ENCODE results near the gene FREM3. TPM values are rescaled to one million over a fixed set of nuclear protein-coding genes. Genes with fewer than 3 reads are reported as not detected.

The FREM3 gene
- total and polyA plus RNA-seq, 2 of the 8 experiments (the other 6 are each of a cell fraction or from before 2014, with no cell fraction given), result 0.03 to 0.11 TPM

GRCh38 chr4:143668930-143669552 lies 31.4 kb downstream of the FREM3 start:
- FAIRE-seq, result no peak
- 96% methylated on average over 9 of the region's 9 CpGs; no CpG with 5 or more reads in 1 of the 2 experiments for WGBS, 2 experiments (ENCODE audit: extremely low coverage in 1 of 2, insufficient coverage in 1 of 2, insufficient read length in 1 of 2, insufficient replicate concordance in 2 of 2, low coverage in 1 of 2, low lambda C conversion rate in 2 of 2, missing lambda C conversion rate in 1 of 2)
- POLR2A ChIA-PET (ENCODE audit: partially characterized antibody), result interaction anchor here (0.6 kb wide), 1 partner anchor 48 kb away, joined by 3 read pairs; no protein-coding TSS in a partner anchor
- H3K79me1 ChIP-seq (ENCODE audit: low read depth, low read length), result no peaks in the 10 kb centered on the region
- no peak overlapping the region for H2BK5ac ChIP-seq (ENCODE audit: low read depth, low read length)
- no peak overlapping the region for H2BK20ac ChIP-seq (ENCODE audit: low read length)
- H4K8ac ChIP-seq (ENCODE audit: extremely low read depth, insufficient read depth, low read length), result no peak overlapping the region
- H3K56ac ChIP-seq (replicated peaks; ENCODE audit: insufficient read length, low read depth, low read length), result no peak overlapping the region
- no peaks in the 10 kb centered on the region for H3K4me1 ChIP-seq (replicated peaks in 1 of 4; ENCODE audit: control insufficient read depth in 3 of 4, insufficient read depth in 4 of 4, low read length in 3 of 4)
- H3K79me2 ChIP-seq (ENCODE audit: control insufficient read depth in 1 of 2, insufficient read depth in 2 of 2, low read length in 2 of 2), result no peaks in the 10 kb centered on the region
- H2AFZ ChIP-seq (ENCODE audit: low read length), result no peak overlapping the region
- peaks cover 2 to 13% of the 10 kb centered on the region in 2 experiments; a peak in 1 of 4 replicates for H3K9me3 ChIP-seq (ENCODE audit: insufficient read depth in 2 of 2, low read depth in 1 of 2, low read length in 1 of 2)
- H3K4me2 ChIP-seq (ENCODE audit: insufficient read depth in 1 of 2, low read depth in 2 of 2, low read length in 2 of 2), result no peak overlapping the region
- H3K27me3 ChIP-seq (replicated peaks in 1 of 4; ENCODE audit: control insufficient read depth in 3 of 4, extremely low read depth in 1 of 4, insufficient read depth in 3 of 4, low read length in 3 of 4), result no peaks in the 10 kb centered on the region
- H2BK120ac ChIP-seq (replicated peaks; ENCODE audit: low read depth, low read length), result no peak overlapping the region
- no peak overlapping the region for H3K4me3 ChIP-seq (ENCODE audit: extremely low read depth in 1 of 4, insufficient read depth in 2 of 4, low read depth in 3 of 4, low read length in 4 of 4)
- H3K23ac ChIP-seq (ENCODE audit: insufficient read length), result no peak overlapping the region
- no peaks in the 10 kb centered on the region for H3K23me2 ChIP-seq (ENCODE audit: low read depth, low read length)
- no peaks in the 10 kb centered on the region for H3K36me3 ChIP-seq (ENCODE audit: control insufficient read depth in 2 of 4, insufficient read depth in 4 of 4, low read length in 3 of 4)
- no peak overlapping the region for H3K18ac ChIP-seq (ENCODE audit: extremely low read depth, low read length)
- no peaks in the 10 kb centered on the region for H4K20me1 ChIP-seq (replicated peaks in 1 of 2; ENCODE audit: control insufficient read depth in 1 of 2, insufficient read depth in 2 of 2, low read length in 2 of 2)
- no peak overlapping the region for H3K14ac ChIP-seq (ENCODE audit: insufficient read length)
- H4K91ac ChIP-seq (replicated peaks; ENCODE audit: insufficient read length, low read length), result no peak overlapping the region
- H2AK5ac ChIP-seq (ENCODE audit: low read depth, low read length), result no peak overlapping the region
- CTCF ChIA-PET (ENCODE audit: partially characterized antibody), result interaction anchor here (0.6 to 0.7 kb wide), 3 partner anchors 29 to 279 kb away, joined by 3 to 4 read pairs (median 4); no protein-coding TSS in a partner anchor
- H3K9ac ChIP-seq (replicated peaks in 1 of 4; ENCODE audit: extremely low read depth in 1 of 4, low read depth in 3 of 4, low read length in 3 of 4), result no peak overlapping the region
- H2BK15ac ChIP-seq (ENCODE audit: low read length), result no peak overlapping the region
- H3K4ac ChIP-seq (replicated peaks; ENCODE audit: insufficient read length, low read depth, low read length), result no peak overlapping the region
- H4K5ac ChIP-seq (ENCODE audit: insufficient read length, low read depth, low read length), result no peak overlapping the region
- no peak for DNase-seq (ENCODE audit: low read depth in 1 of 2, low spot score in 2 of 2)
- no peak overlapping the region for H2BK12ac ChIP-seq (ENCODE audit: low read depth, low read length)
- no peak overlapping the region for H3K27ac ChIP-seq (ENCODE audit: low read depth, low read length)
- no peak for TF ChIP-seq EZH2 (IDR thresholded peaks at IDR 0.05; ENCODE audit: low read depth, low read length, severe bottlenecking)
- TF ChIP-seq SIN3A (conservative IDR thresholded peaks at IDR 0.05 in 1 of 2, IDR thresholded peaks at IDR 0.05 in 1 of 2; ENCODE audit: low read depth in 1 of 2, low read length in 2 of 2), result no peak
- no peak for TF ChIP-seq NANOG (IDR thresholded peaks at IDR 0.05; ENCODE audit: insufficient read depth, low read depth, low read length, poor library complexity, severe bottlenecking)
- TF ChIP-seq BACH1 (IDR thresholded peaks at IDR 0.05; ENCODE audit: low read length), result no peak
- no peak for TF ChIP-seq SP4 (IDR thresholded peaks at IDR 0.05; ENCODE audit: low read length)
- TF ChIP-seq ATF2 (IDR thresholded peaks at IDR 0.05; ENCODE audit: low read length), result no peak
- TF ChIP-seq CREB1 (IDR thresholded peaks at IDR 0.05), result no peak
- TF ChIP-seq GTF2F1 (IDR thresholded peaks at IDR 0.05; ENCODE audit: borderline replicate concordance, low read depth, low read length), result no peak
- no peak for TF ChIP-seq EP300 (IDR thresholded peaks at IDR 0.05; ENCODE audit: borderline replicate concordance in 1 of 2, low read depth in 2 of 2, low read length in 2 of 2)
- TF ChIP-seq MAFK (IDR thresholded peaks at IDR 0.05; ENCODE audit: low read depth, low read length), result no peak
- no peak for TF ChIP-seq TAF7 (optimal IDR thresholded peaks at IDR 0.05; ENCODE audit: borderline replicate concordance, low read depth, low read length)
